ENCODE results near the gene PITX2.

Gene PITX2

GRCh38 chr4:110663738-110664444, 41.0 kb upstream of the PITX2 start:
- DNase-seq (ENCODE audit: low read depth), result peak; percentile 74
- TF ChIP-seq CTCF (conservative IDR thresholded peaks at IDR 0.05; ENCODE audit: low read length), result no peak
- H3K4me3 ChIP-seq (ENCODE audit: low read length), result no peak overlapping the region

GRCh38 chr4:110663206-110663605, 40.3 kb upstream of the PITX2 start:
- DNase-seq (ENCODE audit: low read depth), result no peak
- no peak for TF ChIP-seq CTCF (conservative IDR thresholded peaks at IDR 0.05; ENCODE audit: low read length)
- H3K4me3 ChIP-seq (ENCODE audit: low read length), result no peak overlapping the region

GRCh38 chr4:110660755-110661154, 37.9 kb upstream of the PITX2 start:
- no peak for TF ChIP-seq CTCF (conservative IDR thresholded peaks at IDR 0.05; ENCODE audit: low read length)
- no peak for DNase-seq (ENCODE audit: low read depth)
- no peak overlapping the region for H3K4me3 ChIP-seq (ENCODE audit: low read length)

- no peak overlapping the region for H3K4me3 ChIP-seq (ENCODE audit: low read length)
- no peak for TF ChIP-seq CTCF (conservative IDR thresholded peaks at IDR 0.05; ENCODE audit: low read length)
- DNase-seq (ENCODE audit: low read depth), result peak; percentile 52
Observed at GRCh38 chr4:110654254-110654635, 31.4 kb upstream of the PITX2 start.

- TF ChIP-seq CTCF (conservative IDR thresholded peaks at IDR 0.05; ENCODE audit: low read length), result no peak
- no peak overlapping the region for H3K4me3 ChIP-seq (ENCODE audit: low read length)
- no peak for DNase-seq (ENCODE audit: low read depth)
Observed at GRCh38 chr4:110653321-110654253, 30.7 kb upstream of the PITX2 start.

- no peak for TF ChIP-seq CTCF (conservative IDR thresholded peaks at IDR 0.05; ENCODE audit: low read length)
- DNase-seq (ENCODE audit: low read depth), result no peak
- H3K4me3 ChIP-seq (ENCODE audit: low read length), result no peak overlapping the region
Observed at GRCh38 chr4:110644008-110644407, 21.1 kb upstream of the PITX2 start.
